ENCODE data around the gene SAMD10. TPM values are rescaled to one million over a fixed set of nuclear protein-coding genes. Genes with fewer than 3 reads are reported as not detected.

The SAMD10 gene
- total RNA-seq (2014; rRNA removed; shearing (Covaris generic)) (0.38 and 1.3 TPM in 2 replicates), polyA plus RNA-seq (2016; fragmentation: Nextera tagmentation; extraction: Ambion mirVana) (1.3 and 1.7 TPM in 2 replicates)

DNA sequence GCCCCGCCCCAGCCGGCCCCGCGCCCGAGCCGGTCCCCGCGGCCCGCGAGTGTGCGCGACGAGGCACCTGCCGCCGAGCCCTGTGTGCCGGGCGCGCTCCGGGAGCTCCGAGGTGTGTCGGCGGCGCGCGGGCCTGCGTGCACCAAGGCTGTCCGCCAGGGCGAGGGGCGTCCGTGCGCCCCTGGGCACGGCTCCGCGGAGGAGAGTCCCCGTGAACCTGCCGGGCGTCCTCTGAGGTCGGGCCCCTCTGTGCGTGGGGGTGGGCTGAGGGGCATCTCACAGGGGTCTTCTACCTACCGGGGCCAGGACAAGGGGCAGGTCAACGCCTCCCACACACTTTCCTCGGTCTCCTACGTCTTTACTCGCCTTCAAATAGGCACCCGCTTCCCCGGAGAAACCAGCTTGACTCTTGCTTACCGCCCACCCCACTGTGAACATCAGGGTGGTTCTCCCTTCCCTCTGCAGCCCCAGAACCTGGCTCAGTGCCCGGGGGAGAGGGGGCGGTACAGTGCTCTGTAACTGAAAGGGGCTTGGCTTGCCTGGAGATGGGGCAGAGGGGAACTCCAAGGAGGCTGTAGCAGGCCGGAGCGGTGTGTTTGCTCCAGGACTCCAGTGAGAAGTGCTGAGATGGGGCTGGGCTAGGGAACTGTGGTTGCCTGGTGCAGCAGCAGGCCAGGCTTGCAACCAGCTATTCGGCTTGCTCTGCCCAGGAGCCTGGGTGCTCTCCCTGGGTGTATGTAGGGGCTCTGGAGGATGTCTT lies at the start of gene SAMD10:
Gene SAMD10, minus strand, starts transcription at position 86 of the 760 bp plus-strand sequence. CDS start 175 bp downstream, outside the sequence.
- WGBS, 2 experiments (ENCODE audit: low coverage in 1 of 2, low lambda C conversion rate in 2 of 2, missing lambda C conversion rate in 2 of 2) = 13 to 25% methylated on average over 17 to 39 of the region's 52 CpGs
- Histone ChIP-seq H2AFZ (peak within 1 kb of the TSS; percentile 84), H3K27me3 (replicated peaks; ENCODE audit: insufficient read depth) (no peaks in the 10 kb centered on the region), H3K4me3 (peak within 1 kb of the TSS; percentile 56), H3K79me2 (ENCODE audit: insufficient read depth) (peaks cover 36% of the 10 kb centered on the region), H3K9me3 (ENCODE audit: low read depth) (no peaks in the 10 kb centered on the region), H3F3A (ENCODE audit: insufficient read depth) (no peaks in the 10 kb centered on the region), H4K20me1 (ENCODE audit: insufficient read depth) (no peaks in the 10 kb centered on the region), H3K9me2 (ENCODE audit: insufficient read depth) (no peaks in the 10 kb centered on the region), H3K27ac (no peak within 1 kb of the TSS), H3K4me1 (ENCODE audit: insufficient read depth) (peaks cover 14% of the 10 kb centered on the region), H3K4me2 (ENCODE audit: unreplicated experiment) (peak within 1 kb of the TSS; percentile 74), H3K36me3 (ENCODE audit: low read depth) (peaks cover 11% of the 10 kb centered on the region; the same call in 1 of the 2 replicates), H3K9ac (no peak within 1 kb of the TSS)
- TF ChIP-seq EZH2phosphoT487 (IDR thresholded peaks at IDR 0.05; ENCODE audit: insufficient read depth, low read depth) (no peak), EZH2 (IDR thresholded peaks at IDR 0.05; ENCODE audit: insufficient read depth, poor library complexity, severe bottlenecking) (no peak)
- DNase-seq = peak; percentile 33
- in situ Hi-C loops (cut with MboI) = no loop called here

DNA sequence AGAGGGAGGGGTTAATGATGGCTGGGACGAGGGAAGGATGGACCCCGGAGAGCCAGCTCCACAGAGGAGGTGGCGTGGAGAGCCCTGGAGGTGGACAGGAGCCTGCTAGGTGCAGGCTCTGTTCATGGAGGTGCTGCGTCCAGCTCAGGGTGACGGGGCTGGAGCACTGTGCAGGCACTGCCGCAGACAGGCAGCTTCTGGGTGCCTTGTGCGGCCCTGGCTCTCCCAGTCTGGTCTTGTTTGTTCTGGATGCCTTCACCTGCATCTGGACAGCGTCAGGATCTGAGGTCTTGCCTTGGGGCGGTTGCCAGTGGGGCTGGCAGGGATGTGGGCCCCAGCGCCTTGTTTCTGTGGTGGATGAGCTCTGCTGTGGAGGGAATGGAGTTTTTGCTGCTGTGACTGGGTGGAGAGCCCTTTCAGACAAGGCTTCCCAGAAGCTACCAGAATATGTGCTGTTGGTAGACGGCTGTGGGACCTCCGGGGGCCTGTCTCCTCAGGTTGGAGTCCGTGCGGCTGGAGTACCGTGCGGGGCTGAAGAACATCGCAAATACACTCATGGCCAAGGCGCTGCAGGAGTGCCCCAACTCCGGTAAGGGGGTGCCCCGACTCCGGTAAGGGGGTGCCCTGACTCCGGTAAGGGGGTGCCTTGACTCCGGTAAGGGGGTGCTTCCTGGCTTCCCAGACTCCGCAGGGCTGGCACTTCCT lies 48.7 kb upstream of the SAMD10 start:
- WGBS, 2 experiments (ENCODE audit: low coverage in 1 of 2, low lambda C conversion rate in 2 of 2, missing lambda C conversion rate in 2 of 2) = 93% methylated on average over 24 of the region's 24 CpGs
- Histone ChIP-seq H3K4me1 (ENCODE audit: insufficient read depth) (no peaks in the 10 kb centered on the region), H3K36me3 (ENCODE audit: low read depth) (peaks cover 23% of the 10 kb centered on the region; the same call in 1 of the 2 replicates), H2AFZ (no peak overlapping the region), H4K20me1 (ENCODE audit: insufficient read depth) (no peaks in the 10 kb centered on the region), H3K4me2 (ENCODE audit: unreplicated experiment) (no peak overlapping the region), H3K9ac (no peak overlapping the region), H3K9me3 (ENCODE audit: low read depth) (no peaks in the 10 kb centered on the region), H3K79me2 (ENCODE audit: insufficient read depth) (no peaks in the 10 kb centered on the region), H3K4me3 (no peak overlapping the region), H3F3A (ENCODE audit: insufficient read depth) (no peaks in the 10 kb centered on the region), H3K9me2 (ENCODE audit: insufficient read depth) (no peaks in the 10 kb centered on the region), H3K27me3 (replicated peaks; ENCODE audit: insufficient read depth) (no peaks in the 10 kb centered on the region), H3K27ac (no peak overlapping the region)
- DNase-seq = no peak
- TF ChIP-seq EZH2phosphoT487 (IDR thresholded peaks at IDR 0.05; ENCODE audit: insufficient read depth, low read depth) = no peak
- no peak for TF ChIP-seq EZH2 (IDR thresholded peaks at IDR 0.05; ENCODE audit: insufficient read depth, poor library complexity, severe bottlenecking)
- in situ Hi-C loops (cut with MboI) = no loop called here

DNA sequence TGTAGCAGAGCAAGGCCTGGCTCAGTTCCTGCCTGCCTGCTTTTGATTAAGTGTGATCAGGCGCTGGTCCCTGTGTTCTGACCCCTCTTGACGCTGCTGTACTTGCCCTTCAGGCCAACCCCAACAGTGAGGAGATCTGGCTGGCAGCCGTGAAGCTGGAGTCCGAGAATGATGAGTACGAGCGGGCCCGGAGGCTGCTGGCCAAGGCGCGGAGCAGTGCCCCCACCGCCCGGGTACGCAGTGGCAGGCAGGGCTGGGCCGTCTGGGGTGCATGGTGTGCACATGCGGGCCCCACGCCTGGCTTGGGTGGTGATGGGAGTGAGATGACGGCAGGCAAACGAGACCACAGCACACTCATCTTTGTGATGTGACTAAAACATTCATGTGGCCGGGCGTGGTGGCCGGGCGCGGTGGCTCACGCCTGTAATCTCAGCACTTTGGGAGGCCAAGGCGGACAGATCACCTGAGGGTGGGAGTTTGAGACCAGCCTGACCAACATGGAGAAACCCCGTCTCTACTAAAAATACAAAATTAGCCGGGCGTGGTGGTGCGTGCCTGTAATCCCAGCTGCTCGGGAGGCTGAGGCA lies 46.5 kb upstream of the SAMD10 start:
- Histone ChIP-seq H3K4me2 (ENCODE audit: unreplicated experiment) (no peak overlapping the region), H3K36me3 (ENCODE audit: low read depth) (peaks cover 28% of the 10 kb centered on the region; the same call in 1 of the 2 replicates), H3K79me2 (ENCODE audit: insufficient read depth) (no peaks in the 10 kb centered on the region), H3K9ac (no peak overlapping the region), H2AFZ (no peak overlapping the region), H3K27me3 (replicated peaks; ENCODE audit: insufficient read depth) (no peaks in the 10 kb centered on the region), H3K9me3 (ENCODE audit: low read depth) (no peaks in the 10 kb centered on the region), H3K4me1 (ENCODE audit: insufficient read depth) (no peaks in the 10 kb centered on the region), H3K27ac (no peak overlapping the region), H3K4me3 (no peak overlapping the region), H4K20me1 (ENCODE audit: insufficient read depth) (no peaks in the 10 kb centered on the region), H3F3A (ENCODE audit: insufficient read depth) (no peaks in the 10 kb centered on the region), H3K9me2 (ENCODE audit: insufficient read depth) (no peaks in the 10 kb centered on the region)
- WGBS, 2 experiments (ENCODE audit: low coverage in 1 of 2, low lambda C conversion rate in 2 of 2, missing lambda C conversion rate in 2 of 2) = 61 to 64% methylated on average over 27 to 29 of the region's 29 CpGs
- TF ChIP-seq EZH2phosphoT487 (IDR thresholded peaks at IDR 0.05; ENCODE audit: insufficient read depth, low read depth) (no peak), EZH2 (IDR thresholded peaks at IDR 0.05; ENCODE audit: insufficient read depth, poor library complexity, severe bottlenecking) (no peak)
- no peak for DNase-seq
- in situ Hi-C loops (cut with MboI) = no loop called here

DNA sequence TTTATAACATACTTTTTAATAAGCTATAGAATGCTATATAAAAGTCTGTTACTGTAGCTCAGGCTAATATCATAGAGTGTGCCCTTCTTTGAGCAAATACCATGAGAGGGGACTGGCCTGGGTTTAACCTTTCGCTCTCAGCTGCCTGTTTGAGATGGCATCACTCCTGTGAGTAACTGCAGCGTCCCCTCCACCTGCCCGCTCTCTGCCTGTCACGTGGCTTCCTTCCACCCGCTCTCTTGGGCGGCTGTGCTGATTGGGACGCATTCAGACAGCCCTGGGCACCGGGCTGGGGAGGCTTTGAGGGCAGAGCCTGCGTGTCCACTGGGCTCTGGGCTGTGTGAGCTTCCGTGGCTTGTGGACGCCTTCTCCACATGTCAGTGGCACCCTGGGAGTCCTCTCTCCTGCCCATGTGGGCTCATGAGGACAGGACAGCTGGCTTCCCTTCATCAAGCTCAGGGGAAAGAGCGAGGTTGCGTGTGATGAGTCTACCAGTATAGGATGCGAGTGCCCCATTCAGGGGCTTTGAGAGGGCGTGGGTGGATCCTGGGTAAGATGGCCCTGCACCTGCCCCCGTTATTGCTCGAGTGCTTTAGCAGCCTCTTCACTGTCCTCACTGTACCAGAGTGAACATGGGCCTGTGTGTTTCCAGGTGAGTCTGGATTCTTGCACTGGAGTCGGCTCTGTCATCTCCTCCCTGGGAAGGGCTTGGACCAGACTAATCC lies 45.8 kb upstream of the SAMD10 start:
- H3K36me3 ChIP-seq (ENCODE audit: low read depth) = peaks cover 28% of the 10 kb centered on the region; the same call in 1 of the 2 replicates
- H3K9ac ChIP-seq = no peak overlapping the region
- no peaks in the 10 kb centered on the region for H4K20me1 ChIP-seq (ENCODE audit: insufficient read depth)
- H3K27me3 ChIP-seq (replicated peaks; ENCODE audit: insufficient read depth) = no peaks in the 10 kb centered on the region
- H3K27ac ChIP-seq = no peak overlapping the region
- WGBS, 2 experiments (ENCODE audit: low coverage in 1 of 2, low lambda C conversion rate in 2 of 2, missing lambda C conversion rate in 2 of 2) = 86 to 89% methylated on average over 18 of the region's 18 CpGs
- no peak for TF ChIP-seq EZH2 (IDR thresholded peaks at IDR 0.05; ENCODE audit: insufficient read depth, poor library complexity, severe bottlenecking)
- TF ChIP-seq EZH2phosphoT487 (IDR thresholded peaks at IDR 0.05; ENCODE audit: insufficient read depth, low read depth) = no peak
- no peaks in the 10 kb centered on the region for H3K9me2 ChIP-seq (ENCODE audit: insufficient read depth)
- H3K9me3 ChIP-seq (ENCODE audit: low read depth) = no peaks in the 10 kb centered on the region
- no peaks in the 10 kb centered on the region for H3K4me1 ChIP-seq (ENCODE audit: insufficient read depth)
- H3K79me2 ChIP-seq (ENCODE audit: insufficient read depth) = no peaks in the 10 kb centered on the region
- no peak overlapping the region for H2AFZ ChIP-seq
- no peak for DNase-seq
- in situ Hi-C loops (cut with MboI) = no loop called here
- H3K4me3 ChIP-seq = no peak overlapping the region
- H3K4me2 ChIP-seq (ENCODE audit: unreplicated experiment) = no peak overlapping the region
- H3F3A ChIP-seq (ENCODE audit: insufficient read depth) = no peaks in the 10 kb centered on the region

Data from GM23248 (cell line).